GM12874 (cell line): ENCODE measurements around the gene ZDHHC8.

Experiments used
- TF ChIP-seq, protein P1 (sequence below): IDR thresholded peaks from 2 replicates; pipeline ENCODE4 v1.5.1; 2011; ENCODE audit warnings: low read depth, mild to moderate bottlenecking, control low read depth, low read length, moderate library complexity; ENCODE audit not compliant: insufficient read depth

The ZDHHC8 gene

DNA sequence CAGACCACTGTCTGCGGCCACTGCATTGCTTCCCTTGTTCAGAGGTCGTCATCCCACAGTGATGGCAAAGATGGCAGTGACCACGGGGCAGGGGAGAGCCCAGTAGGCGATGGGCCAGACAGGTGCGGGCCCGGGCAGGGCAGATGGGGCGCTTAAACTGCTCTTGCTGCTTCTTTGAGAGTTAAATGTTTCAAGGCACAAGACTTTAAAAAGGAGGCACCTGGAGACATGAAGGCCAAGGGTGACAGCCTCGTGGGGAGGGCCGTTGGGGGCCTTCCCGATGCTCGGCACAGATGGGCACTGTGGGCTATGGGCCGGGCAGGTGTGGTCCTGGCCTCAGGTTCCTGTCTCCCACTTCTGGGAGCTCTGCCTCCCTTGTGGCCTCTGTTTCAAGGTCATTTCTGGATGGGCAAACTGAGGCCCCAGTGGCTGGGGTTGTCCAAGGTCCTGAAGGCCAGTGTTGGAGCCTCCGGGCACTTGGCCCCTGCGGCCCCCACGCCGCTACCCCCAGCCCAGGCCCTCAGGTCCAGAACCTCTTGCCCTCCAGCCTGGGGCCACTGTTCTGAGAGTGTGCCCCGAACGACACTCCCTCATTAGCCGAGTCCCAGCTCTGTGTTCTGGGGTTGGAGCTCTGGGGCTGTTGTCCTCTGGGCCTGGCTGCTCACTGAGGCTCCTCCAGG is 36.2 kb downstream of the ZDHHC8 start:
- TF ChIP-seq, protein P1, sequence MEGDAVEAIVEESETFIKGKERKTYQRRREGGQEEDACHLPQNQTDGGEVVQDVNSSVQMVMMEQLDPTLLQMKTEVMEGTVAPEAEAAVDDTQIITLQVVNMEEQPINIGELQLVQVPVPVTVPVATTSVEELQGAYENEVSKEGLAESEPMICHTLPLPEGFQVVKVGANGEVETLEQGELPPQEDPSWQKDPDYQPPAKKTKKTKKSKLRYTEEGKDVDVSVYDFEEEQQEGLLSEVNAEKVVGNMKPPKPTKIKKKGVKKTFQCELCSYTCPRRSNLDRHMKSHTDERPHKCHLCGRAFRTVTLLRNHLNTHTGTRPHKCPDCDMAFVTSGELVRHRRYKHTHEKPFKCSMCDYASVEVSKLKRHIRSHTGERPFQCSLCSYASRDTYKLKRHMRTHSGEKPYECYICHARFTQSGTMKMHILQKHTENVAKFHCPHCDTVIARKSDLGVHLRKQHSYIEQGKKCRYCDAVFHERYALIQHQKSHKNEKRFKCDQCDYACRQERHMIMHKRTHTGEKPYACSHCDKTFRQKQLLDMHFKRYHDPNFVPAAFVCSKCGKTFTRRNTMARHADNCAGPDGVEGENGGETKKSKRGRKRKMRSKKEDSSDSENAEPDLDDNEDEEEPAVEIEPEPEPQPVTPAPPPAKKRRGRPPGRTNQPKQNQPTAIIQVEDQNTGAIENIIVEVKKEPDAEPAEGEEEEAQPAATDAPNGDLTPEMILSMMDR = no peak

- TF ChIP-seq, protein P1 = no peak
These were observed 37.7 kb downstream of the ZDHHC8 start for GRCh38 chr22:20169253-20169822.

- TF ChIP-seq, protein P1 = no peak
These were observed 38.6 kb downstream of the ZDHHC8 start for GRCh38 chr22:20170170-20170569.

GRCh38 chr22:20171288-20172140 is 39.9 kb downstream of the ZDHHC8 start:
- TF ChIP-seq, protein P1 = no peak

- TF ChIP-seq, protein P1 = no peak
These were observed 40.6 kb downstream of the ZDHHC8 start for GRCh38 chr22:20172141-20172613.

DNA sequence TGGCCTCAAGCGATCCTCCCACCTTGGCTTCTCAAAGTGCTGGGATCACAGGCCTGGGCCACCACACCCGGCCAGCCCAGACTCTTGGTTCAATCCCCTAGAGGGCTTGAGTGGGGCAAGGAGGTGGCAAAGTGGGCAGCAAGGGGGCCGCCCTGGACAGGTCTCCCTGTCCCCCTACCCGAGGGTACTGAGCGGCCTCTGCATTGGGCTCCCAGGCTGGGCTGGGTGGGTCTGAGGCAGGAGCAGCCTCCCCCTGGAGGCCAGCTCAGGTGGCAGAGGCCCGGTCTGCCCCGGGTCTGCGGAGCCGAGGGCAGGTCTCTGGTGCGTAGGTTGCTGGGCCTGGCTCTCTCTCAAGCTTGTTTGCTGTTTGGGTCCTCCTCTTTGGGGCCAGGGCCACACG is 41.6 kb downstream of the ZDHHC8 start:
- TF ChIP-seq, protein P1 = no peak

DNA sequence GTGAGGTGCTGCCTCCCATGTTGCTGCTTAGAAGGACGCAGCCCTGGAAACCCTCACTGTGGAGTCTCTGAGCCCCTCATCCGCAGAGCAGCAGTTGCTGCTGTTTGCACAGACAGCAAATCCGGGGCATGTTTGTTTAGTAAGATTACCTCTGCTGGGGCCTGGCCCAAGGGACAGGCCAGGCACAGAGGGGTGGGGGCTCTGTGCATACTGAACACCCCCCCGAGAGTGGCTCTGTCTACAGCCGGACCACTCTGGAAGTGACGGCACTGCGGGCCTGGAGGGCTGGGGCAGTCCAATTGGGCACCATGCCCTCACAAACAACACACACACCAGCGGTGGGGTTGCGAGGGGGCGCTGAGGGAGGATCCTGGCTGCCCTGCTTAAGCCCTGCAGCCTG is 42.2 kb downstream of the ZDHHC8 start:
- TF ChIP-seq, protein P1 = no peak
